EL (cell line): ENCODE results near the gene BTN2A1.
"Not testable (repeated sequence)": the region's sequence is repeated elsewhere in the genome, so short reads cannot be mapped to it uniquely, and the experiment has no call there.

ENCODE experiments used
- DNase-seq: peaks from one replicate; pipeline ENCODE4 v3.0.0-alpha.2; 2016

Gene BTN2A1

GRCh38 chr6:26497610-26498009 lies 39.9 kb downstream of the BTN2A1 start:
- DNase-seq = no peak

- no peak for DNase-seq
Measured at GRCh38 chr6:26500102-26500501, 42.3 kb downstream of the BTN2A1 start, which contains the start of gene BTN1A1. TSS of gene BTN1A1 (plus strand) at chr6:26500303. CDS start at chr6:26501287, 984 bp downstream.

- peak; percentile 31 for DNase-seq
Measured at GRCh38 chr6:26501482-26501986, 43.8 kb downstream of the BTN2A1 start.

GRCh38 chr6:26502165-26502564 lies 44.4 kb downstream of the BTN2A1 start:
- no peak for DNase-seq

- no peak for DNase-seq
Measured at GRCh38 chr6:26502626-26503025, 44.9 kb downstream of the BTN2A1 start.

GRCh38 chr6:26507658-26508057 lies 49.9 kb downstream of the BTN2A1 start:
- DNase-seq = no peak

- not testable (repeated sequence) for DNase-seq
Measured at GRCh38 chr6:26511033-26511432, 53.3 kb downstream of the BTN2A1 start.

- no peak for DNase-seq
Measured at GRCh38 chr6:26514984-26515383, 57.2 kb downstream of the BTN2A1 start.

- no peak for DNase-seq
Measured at GRCh38 chr6:26516481-26517427, 59.0 kb downstream of the BTN2A1 start.
